Endothelial cell of umbilical vein (primary cell): ENCODE measurements around the gene CLEC18C. TPM values are rescaled to one million over a fixed set of nuclear protein-coding genes. Genes with fewer than 3 reads are reported as not detected.

ENCODE experiments used
- BruUV-seq: library from RNA; stranded (reverse); fragments of 400-500 nt; replicated peaks from 2 replicates; lab custom pipeline; 2021; lab: Mats Ljungman, UMichigan
- CTCF ChIA-PET: fragments of 300-600, 350-600 bp; sonication (Branson Sonifier 250); formaldehyde crosslinking; loops from one replicate; lab custom pipeline; 2021; ENCODE audit warnings: antibody characterized with exemption, inconsistent platforms; lab: Charles Lee
- POLR2A ChIA-PET: fragments of 300-600, 350-600 bp; sonication (Branson Sonifier 250); formaldehyde crosslinking; loops from one replicate; lab custom pipeline; 2021; ENCODE audit warnings: antibody characterized with exemption, inconsistent platforms; lab: Charles Lee
- DNase-seq: peaks from one replicate; pipeline ENCODE4 v3.0.0-alpha.2; 2011; ENCODE audit warnings: low read depth, low spot score
- FAIRE-seq: peaks from 2 replicates; lab custom pipeline; 2011; peaks lifted over from hg19 to GRCh38; lab: Jason Lieb, UNC
- H2AFZ ChIP-seq: 2 replicates; pipeline ENCODE4 v1.6.0; 2012; ENCODE audit warnings: low read depth, low read length, control low read depth, inconsistent platforms
- H3K27ac ChIP-seq: 2 replicates; pipeline ENCODE4 v1.5.1; 2011; ENCODE audit warnings: low read depth, mild to moderate bottlenecking, control low read depth, low read length, moderate library complexity; ENCODE audit not compliant: insufficient read depth
- H3K27me3 ChIP-seq, 2 experiments: 2 replicates each; pipeline versions ENCODE4 v1.6.0 to v1.6.1; 2011; ENCODE audit warnings: low read length in 2 of 2, mixed read lengths in 1 of 2; ENCODE audit not compliant: control insufficient read depth in 2 of 2, insufficient read depth in 2 of 2
- H3K36me3 ChIP-seq, 2 experiments: 2 replicates in 1 of 2; 3 replicates in 1 of 2; pipeline ENCODE4 v1.5.1; 2011; ENCODE audit warnings: low read length in 2 of 2, mild to moderate bottlenecking in 1 of 2, moderate library complexity in 1 of 2; ENCODE audit not compliant: control insufficient read depth in 2 of 2, insufficient read depth in 2 of 2; ENCODE audit errors: extremely low read depth in 1 of 2
- H3K4me1 ChIP-seq: 3 replicates; pipeline ENCODE4 v1.5.1; 2011; ENCODE audit warnings: mild to moderate bottlenecking, low read length; ENCODE audit not compliant: control insufficient read depth, insufficient read depth; ENCODE audit errors: extremely low read depth
- H3K4me2 ChIP-seq: 2 replicates; pipeline ENCODE4 v1.6.1; 2011; ENCODE audit warnings: low read length, control low read depth, mixed read lengths; ENCODE audit not compliant: insufficient read depth
- H3K4me3 ChIP-seq, 3 experiments: fragments of 200-600 bp in 1 of 3; sonication (generic), shearing (Covaris generic) in 1 of 3; replicated peaks in 1 of 3; 2 replicates each; pipeline ENCODE4 v1.5.1; 2011 to 2016; ENCODE audit warnings: control low read depth in 3 of 3, low read length in 3 of 3, mild to moderate bottlenecking in 2 of 3, inconsistent platforms in 1 of 3, low read depth in 1 of 3, moderate library complexity in 1 of 3; ENCODE audit not compliant: insufficient read depth in 1 of 3
- H3K79me2 ChIP-seq: 2 replicates; pipeline ENCODE4 v1.6.0; 2012; ENCODE audit warnings: low read length, inconsistent platforms; ENCODE audit not compliant: control insufficient read depth, insufficient read depth
- H3K9ac ChIP-seq: replicated peaks from 2 replicates; pipeline ENCODE3; 2011; ENCODE audit warnings: low read length, control low read depth; ENCODE audit not compliant: insufficient read depth; ENCODE audit errors: extremely low read depth
- H3K9me1 ChIP-seq: replicated peaks from 3 replicates; pipeline ENCODE4 v1.6.0; 2011; ENCODE audit warnings: mild to moderate bottlenecking, low read length; ENCODE audit not compliant: control insufficient read depth, insufficient read depth; ENCODE audit errors: extremely low read depth
- H3K9me3 ChIP-seq: replicated peaks from 2 replicates; pipeline ENCODE4 v1.5.1; 2012; ENCODE audit warnings: low read length, inconsistent platforms; ENCODE audit not compliant: control insufficient read depth, insufficient read depth
- H4K20me1 ChIP-seq: replicated peaks from 2 replicates; pipeline ENCODE3; 2011; ENCODE audit warnings: mild to moderate bottlenecking, low read length; ENCODE audit not compliant: control insufficient read depth, insufficient read depth; ENCODE audit errors: extremely low read depth
- CTCF ChIP-seq, 2 donors: IDR thresholded peaks; 1 replicate in 1 of 2; 2 replicates in 1 of 2; pipeline ENCODE4 v1.5.1; 2011; ENCODE audit warnings: low read length in 2 of 2, mild to moderate bottlenecking in 2 of 2, moderate library complexity in 2 of 2, control low read depth in 1 of 2, inconsistent platforms in 1 of 2, low read depth in 1 of 2; ENCODE audit not compliant: insufficient read depth in 1 of 2; ENCODE audit errors: extremely low read depth in 1 of 2
- EZH2 ChIP-seq: IDR thresholded peaks from 2 replicates; pipeline ENCODE4 v1.6.1; 2012; ENCODE audit warnings: borderline replicate concordance, low read depth, mild to moderate bottlenecking, moderate library complexity, low read length, inconsistent platforms; ENCODE audit not compliant: severe bottlenecking
- FOS ChIP-seq: IDR thresholded peaks from 2 replicates; pipeline ENCODE4 v1.6.1; 2011; ENCODE audit warnings: mild to moderate bottlenecking, low read length, moderate library complexity, borderline replicate concordance; ENCODE audit not compliant: insufficient read depth
- GATA2 ChIP-seq: IDR thresholded peaks from 2 replicates; pipeline ENCODE4 v1.7.0; 2011; ENCODE audit warnings: low read depth, mild to moderate bottlenecking, moderate library complexity, mixed read lengths, low read length; ENCODE audit not compliant: insufficient read length, insufficient read depth
- JUN ChIP-seq: IDR thresholded peaks from 2 replicates; pipeline ENCODE4 v1.6.1; 2011; ENCODE audit warnings: borderline replicate concordance, low read depth; ENCODE audit not compliant: insufficient read length, insufficient read depth
- MAX ChIP-seq: IDR thresholded peaks from 2 replicates; pipeline ENCODE4 v1.6.1; 2011; ENCODE audit not compliant: insufficient read depth, insufficient read length
- MYC ChIP-seq: IDR thresholded peaks from one replicate; pipeline ENCODE4 v1.6.1; 2011; ENCODE audit warnings: mild to moderate bottlenecking, low read depth, low read length
- POLR2A ChIP-seq: IDR thresholded peaks from 2 replicates; pipeline ENCODE4 v1.6.1; 2012; ENCODE audit warnings: low read depth, mild to moderate bottlenecking, control low read depth, low read length
- POLR2AphosphoS5 ChIP-seq: IDR thresholded peaks from 2 replicates; pipeline ENCODE4 v1.6.1; 2012; ENCODE audit warnings: low read depth, mild to moderate bottlenecking, control low read depth, low read length, moderate library complexity; ENCODE audit not compliant: insufficient read depth
- dilution Hi-C: fragments of 300-500 bp; cut with MboI; formaldehyde crosslinking; loops from one replicate; pipeline ENCODE4 v1.15.0; 2019; ENCODE audit warnings: low sequenced_read_pairs; ENCODE audit not compliant: extremely low pct_ligation_motif_present
- intact Hi-C: fragments of 100-400 bp; cut with micrococcal nuclease; formaldehyde crosslinking; loops from one replicate; pipeline ENCODE4 v1.10.0; 2022
- polyA plus RNA-seq, 4 experiments: library from polyadenylated mRNA; depleted of rRNA in 3 of 4; stranded (reverse) in 3 of 4; unstranded in 1 of 4; fragments of >200 nt; gene quantifications; 2 replicates each; pipeline versions ENCODE4 v1.2.1 to v1.2.3, GENCODE V29; 2011 to 2012; ENCODE audit warnings: missing spikeins in 1 of 4
- total RNA-seq: library from RNA; stranded (reverse); gene quantifications from 2 replicates; pipeline ENCODE4 v1.2.3, GENCODE V29; 2021

Gene CLEC18C
- total and polyA plus RNA-seq, 2 donors (not counting 3 experiments of a cell fraction or from before 2014, with no cell fraction given) = not detected

GRCh38 chr16:70157105-70157476 lies 16.5 kb upstream of the CLEC18C start:
- ChIA-PET CTCF (no interaction called here), POLR2A (no interaction called here)
- peaks cover 3% of the 10 kb centered on the region for H3K4me1 ChIP-seq
- H4K20me1 ChIP-seq = no peaks in the 10 kb centered on the region
- DNase-seq (peak; percentile 3), FAIRE-seq (no peak)
- H3K9me1 ChIP-seq = no peaks in the 10 kb centered on the region
- intact Hi-C loops (no loop called here), dilution Hi-C loops (no loop called here)
- no TSS peak for BruUV-seq
- H3K79me2 ChIP-seq = no peaks in the 10 kb centered on the region
- no peak overlapping the region for H3K4me3 ChIP-seq
- TF ChIP-seq POLR2AphosphoS5 (no peak), GATA2 (no peak), CTCF (IDR thresholded peaks at IDR 0.05; ENCODE audit: extremely low read depth in 1 of 2, insufficient read depth in 1 of 2, low read depth in 1 of 2, low read length in 2 of 2) (no peak), EZH2 (no peak), MAX (no peak), FOS (no peak), POLR2A (no peak), JUN (no peak), MYC (no peak)
- H2AFZ ChIP-seq = no peak overlapping the region
- no peaks in the 10 kb centered on the region for H3K27me3 ChIP-seq
- H3K9ac ChIP-seq = no peak overlapping the region
- no peaks in the 10 kb centered on the region for H3K9me3 ChIP-seq
- no peak overlapping the region for H3K4me2 ChIP-seq
- H3K36me3 ChIP-seq = peaks cover 20 to 69% of the 10 kb centered on the region in 2 experiments
- no peak overlapping the region for H3K27ac ChIP-seq
